Measurements from ENCODE around the gene FRAT2. TPM values are rescaled to one million over a fixed set of nuclear protein-coding genes. Genes with fewer than 3 reads are reported as not detected.
A peak's percentile ranks its signal among the peaks of the same experiment; 100 is the strongest.

FRAT2 gene
- polyA plus RNA-seq, 3 donors = 29.4 to 62.4 (median 37.9) TPM

DNA sequence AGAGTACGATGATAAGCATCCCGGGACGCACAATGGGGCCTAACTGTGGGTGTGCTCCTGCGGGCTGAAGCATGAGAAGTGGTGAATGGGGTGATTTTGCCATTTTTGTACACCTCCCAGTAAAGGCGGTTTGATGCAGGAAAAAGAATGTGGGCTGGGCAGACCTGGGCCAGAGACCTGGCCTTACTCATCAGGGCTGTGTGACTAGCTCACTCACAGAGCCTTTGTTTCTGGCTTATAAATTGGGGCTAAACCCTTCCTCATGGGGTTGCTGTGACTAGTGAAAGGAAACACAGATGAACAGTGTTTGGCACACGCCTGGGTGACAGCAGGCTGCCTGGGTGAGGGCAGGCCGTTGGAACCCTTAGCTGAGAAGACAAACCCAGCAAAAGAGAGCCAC is 48.6 kb upstream of the FRAT2 start:
- H3K36me3 Mint-ChIP-seq = peaks cover 84 to 96% of the 10 kb centered on the region in 2 donors
- no peak overlapping the region for H3K4me2 ChIP-seq (replicated peaks; ENCODE audit: extremely low read depth, low read length, poor library complexity, severe bottlenecking)
- peak overlapping the region in 1 of 7 donors; percentile 13 for H3K27ac Mint-ChIP-seq
- no peaks in the 10 kb centered on the region for H3K79me2 ChIP-seq (ENCODE audit: insufficient read depth, low read length)
- no peak overlapping the region for H3K4me3 ChIP-seq (replicated peaks in 1 of 3; ENCODE audit: low read depth in 2 of 3, low read length in 3 of 3)
- no peaks in the 10 kb centered on the region for H3K27me3 Mint-ChIP-seq (ENCODE audit: low read depth in 3 of 3)
- WGBS (ENCODE audit: insufficient coverage) = 98% methylated on average over 4 of the region's 7 CpGs
- peaks cover 3 to 4% of the 10 kb centered on the region in 2 donors for H3K4me1 ChIP-seq (ENCODE audit: control insufficient read depth in 1 of 2, insufficient read depth in 2 of 2, low read length in 2 of 2)
- peaks cover 2% of the 10 kb centered on the region for H3K4me1 Mint-ChIP-seq
- H3K9ac ChIP-seq (ENCODE audit: insufficient read depth, low read length, poor library complexity, severe bottlenecking) = no peak overlapping the region
- H3K27me3 ChIP-seq (ENCODE audit: control insufficient read depth in 2 of 2, insufficient read depth in 2 of 2, low read length in 2 of 2) = no peaks in the 10 kb centered on the region
- TF ChIP-seq, protein P1, sequence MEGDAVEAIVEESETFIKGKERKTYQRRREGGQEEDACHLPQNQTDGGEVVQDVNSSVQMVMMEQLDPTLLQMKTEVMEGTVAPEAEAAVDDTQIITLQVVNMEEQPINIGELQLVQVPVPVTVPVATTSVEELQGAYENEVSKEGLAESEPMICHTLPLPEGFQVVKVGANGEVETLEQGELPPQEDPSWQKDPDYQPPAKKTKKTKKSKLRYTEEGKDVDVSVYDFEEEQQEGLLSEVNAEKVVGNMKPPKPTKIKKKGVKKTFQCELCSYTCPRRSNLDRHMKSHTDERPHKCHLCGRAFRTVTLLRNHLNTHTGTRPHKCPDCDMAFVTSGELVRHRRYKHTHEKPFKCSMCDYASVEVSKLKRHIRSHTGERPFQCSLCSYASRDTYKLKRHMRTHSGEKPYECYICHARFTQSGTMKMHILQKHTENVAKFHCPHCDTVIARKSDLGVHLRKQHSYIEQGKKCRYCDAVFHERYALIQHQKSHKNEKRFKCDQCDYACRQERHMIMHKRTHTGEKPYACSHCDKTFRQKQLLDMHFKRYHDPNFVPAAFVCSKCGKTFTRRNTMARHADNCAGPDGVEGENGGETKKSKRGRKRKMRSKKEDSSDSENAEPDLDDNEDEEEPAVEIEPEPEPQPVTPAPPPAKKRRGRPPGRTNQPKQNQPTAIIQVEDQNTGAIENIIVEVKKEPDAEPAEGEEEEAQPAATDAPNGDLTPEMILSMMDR (IDR thresholded peaks at IDR 0.05) = no peak
- peaks cover 88 to 98% of the 10 kb centered on the region in 2 donors for H3K36me3 ChIP-seq (replicated peaks in 1 of 2; ENCODE audit: control insufficient read depth in 1 of 2, insufficient read depth in 2 of 2, low read length in 2 of 2)
- no peaks in the 10 kb centered on the region for H3K9me3 ChIP-seq (replicated peaks in 1 of 2; ENCODE audit: control insufficient read depth in 1 of 2, insufficient read depth in 1 of 2, low read length in 2 of 2)
- intact Hi-C loops (cut with micrococcal nuclease) = no loop called here
- DNase-seq = no peak
- H3K4me3 Mint-ChIP-seq = no peak overlapping the region
- peaks cover 0 to 2% (median 0%) of the 10 kb centered on the region in 7 donors for H3K9me3 Mint-ChIP-seq
- no peak overlapping the region for H3K27ac ChIP-seq (ENCODE audit: low read depth in 1 of 2, low read length in 2 of 2)
- peaks cover 10% of the 10 kb centered on the region for H4K20me1 ChIP-seq (ENCODE audit: insufficient read depth, low read length)
- H2AFZ ChIP-seq (ENCODE audit: insufficient read depth, low read depth, low read length, poor library complexity, severe bottlenecking) = no peak overlapping the region

DNA sequence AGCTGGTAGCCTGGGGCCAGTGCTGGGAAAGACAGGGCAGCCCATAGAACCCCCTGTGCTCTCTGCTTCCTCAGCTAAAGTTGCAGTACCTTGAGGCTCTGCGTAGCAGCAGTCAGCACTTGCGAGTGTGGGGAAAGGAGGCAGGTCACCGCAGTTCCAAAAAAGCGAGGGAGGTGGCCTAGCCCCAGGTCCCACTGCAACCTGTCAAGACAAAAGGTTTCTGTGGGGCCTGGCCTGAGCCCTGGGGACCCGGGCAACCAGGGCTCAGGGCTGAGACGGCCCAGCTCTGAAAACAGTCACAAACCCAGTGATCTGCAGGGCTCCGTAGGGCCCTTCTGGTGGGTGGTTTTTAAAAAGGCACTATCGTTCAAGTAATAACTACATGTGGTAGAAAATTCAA is 47.1 kb upstream of the FRAT2 start:
- peaks cover 10% of the 10 kb centered on the region for H4K20me1 ChIP-seq (ENCODE audit: insufficient read depth, low read length)
- Mint-ChIP-seq H3K9me3 (peaks cover 2 to 9% (median 4%) of the 10 kb centered on the region in 7 donors), H3K27ac (peak overlapping the region in 1 of 7 donors; percentile 36), H3K27me3 (ENCODE audit: low read depth in 3 of 3) (no peaks in the 10 kb centered on the region), H3K4me3 (no peak overlapping the region), H3K36me3 (peaks cover 81 to 95% of the 10 kb centered on the region in 2 donors), H3K4me1 (peaks cover 2% of the 10 kb centered on the region)
- no peak overlapping the region for H3K4me3 ChIP-seq (replicated peaks in 1 of 3; ENCODE audit: low read depth in 2 of 3, low read length in 3 of 3)
- WGBS (ENCODE audit: insufficient coverage) = 89% methylated on average over 6 of the region's 8 CpGs
- peaks cover 0 to 7% of the 10 kb centered on the region in 2 donors for H3K9me3 ChIP-seq (replicated peaks in 1 of 2; ENCODE audit: control insufficient read depth in 1 of 2, insufficient read depth in 1 of 2, low read length in 2 of 2)
- H3K4me1 ChIP-seq (ENCODE audit: control insufficient read depth in 1 of 2, insufficient read depth in 2 of 2, low read length in 2 of 2) = peaks cover 6 to 8% of the 10 kb centered on the region in 2 donors
- intact Hi-C loops (cut with micrococcal nuclease) = loop anchor here in 1 of 2 donors (2.0 kb wide), 1 partner anchor 13 kb away; no protein-coding TSS in a partner anchor
- no peak overlapping the region for H2AFZ ChIP-seq (ENCODE audit: insufficient read depth, low read depth, low read length, poor library complexity, severe bottlenecking)
- H3K27ac ChIP-seq (ENCODE audit: low read depth in 1 of 2, low read length in 2 of 2) = no peak overlapping the region
- H3K36me3 ChIP-seq (replicated peaks in 1 of 2; ENCODE audit: control insufficient read depth in 1 of 2, insufficient read depth in 2 of 2, low read length in 2 of 2) = peaks cover 82 to 97% of the 10 kb centered on the region in 2 donors
- no peak for DNase-seq
- no peak overlapping the region for H3K9ac ChIP-seq (ENCODE audit: insufficient read depth, low read length, poor library complexity, severe bottlenecking)
- TF ChIP-seq, protein P1 (IDR thresholded peaks at IDR 0.05) = no peak
- no peaks in the 10 kb centered on the region for H3K79me2 ChIP-seq (ENCODE audit: insufficient read depth, low read length)
- H3K27me3 ChIP-seq (ENCODE audit: control insufficient read depth in 2 of 2, insufficient read depth in 2 of 2, low read length in 2 of 2) = no peaks in the 10 kb centered on the region
- no peak overlapping the region for H3K4me2 ChIP-seq (replicated peaks; ENCODE audit: extremely low read depth, low read length, poor library complexity, severe bottlenecking)
